Activated effector memory CD4-positive, alpha-beta T cell treated with anti-CD3 and anti-CD28 coated beads, Interleukin-2, amount 50 U/mL, for 16 hours (primary cell): Measurements from ENCODE around the gene CLIC4.
"Not testable (repeated sequence)": the region's sequence is repeated elsewhere in the genome, so short reads cannot be mapped to it uniquely, and the experiment has no call there.

Source experiments
- DNase-seq: peaks from one replicate; pipeline ENCODE4 v3.0.0-alpha.2; 2020

Gene CLIC4

GRCh38 chr1:24775916-24776315 is 30.7 kb downstream of the CLIC4 start:
- no peak for DNase-seq

GRCh38 chr1:24776821-24777220 is 31.6 kb downstream of the CLIC4 start:
- DNase-seq, result no peak

GRCh38 chr1:24778141-24778540 is 32.9 kb downstream of the CLIC4 start:
- no peak for DNase-seq

- DNase-seq, result not testable (repeated sequence)
These were observed 34.0 kb downstream of the CLIC4 start for GRCh38 chr1:24779199-24779598.

- DNase-seq, result no peak
These were observed 34.6 kb downstream of the CLIC4 start for GRCh38 chr1:24779689-24780464.

GRCh38 chr1:24780626-24781025 is 35.4 kb downstream of the CLIC4 start:
- DNase-seq, result not testable (repeated sequence)

- DNase-seq, result no peak
These were observed 37.4 kb downstream of the CLIC4 start for GRCh38 chr1:24782689-24783088.

- DNase-seq, result no peak
These were observed 38.5 kb downstream of the CLIC4 start for GRCh38 chr1:24783713-24784112.

- DNase-seq, result no peak
These were observed 40.9 kb downstream of the CLIC4 start for GRCh38 chr1:24786191-24786590.

GRCh38 chr1:24790490-24790889 is 45.2 kb downstream of the CLIC4 start:
- DNase-seq, result no peak

GRCh38 chr1:24793447-24794129 is 48.3 kb downstream of the CLIC4 start:
- DNase-seq, result no peak

GRCh38 chr1:24794130-24794502 is 48.9 kb downstream of the CLIC4 start:
- DNase-seq, result not testable (repeated sequence)

- no peak for DNase-seq
These were observed 50.0 kb downstream of the CLIC4 start for GRCh38 chr1:24795236-24795635.

GRCh38 chr1:24796524-24796923 is 51.3 kb downstream of the CLIC4 start:
- no peak for DNase-seq

- not testable (repeated sequence) for DNase-seq
These were observed 54.0 kb downstream of the CLIC4 start for GRCh38 chr1:24799242-24799641.

GRCh38 chr1:24801176-24801575 is 55.9 kb downstream of the CLIC4 start:
- DNase-seq, result no peak

- no peak for DNase-seq
These were observed 58.0 kb downstream of the CLIC4 start for GRCh38 chr1:24803220-24803619.

- no peak for DNase-seq
These were observed 58.8 kb downstream of the CLIC4 start for GRCh38 chr1:24803987-24804530.

GRCh38 chr1:24805534-24806301 is 60.5 kb downstream of the CLIC4 start:
- no peak for DNase-seq

GRCh38 chr1:24806588-24806987 is 61.3 kb downstream of the CLIC4 start:
- no peak for DNase-seq

- DNase-seq, result not testable (repeated sequence)
These were observed 66.2 kb downstream of the CLIC4 start for GRCh38 chr1:24811494-24811893.

GRCh38 chr1:24820221-24820620 is 75.0 kb downstream of the CLIC4 start:
- DNase-seq, result not testable (repeated sequence)

- no peak for DNase-seq
These were observed 77.6 kb downstream of the CLIC4 start for GRCh38 chr1:24822887-24823286.
